SKM-1 treated with dmso at 0.1 percent for 144 hours (cell line): ENCODE data around the gene TGFA.
A peak's percentile ranks its signal among the peaks of the same experiment; 100 is the strongest.

Experiments
- DNase-seq: peaks from one replicate; lab custom pipeline; 2025; ENCODE audit not compliant: unreplicated experiment; lab: John Stamatoyannopoulos, UW

TGFA gene

GRCh38 chr2:70553584-70554337 lies at the start of gene TGFA:
TGFA (minus strand) TSS chr2:70553826; CDS start chr2:70553767, 59 bp downstream.
- peak; percentile 77 for DNase-seq

DNA sequence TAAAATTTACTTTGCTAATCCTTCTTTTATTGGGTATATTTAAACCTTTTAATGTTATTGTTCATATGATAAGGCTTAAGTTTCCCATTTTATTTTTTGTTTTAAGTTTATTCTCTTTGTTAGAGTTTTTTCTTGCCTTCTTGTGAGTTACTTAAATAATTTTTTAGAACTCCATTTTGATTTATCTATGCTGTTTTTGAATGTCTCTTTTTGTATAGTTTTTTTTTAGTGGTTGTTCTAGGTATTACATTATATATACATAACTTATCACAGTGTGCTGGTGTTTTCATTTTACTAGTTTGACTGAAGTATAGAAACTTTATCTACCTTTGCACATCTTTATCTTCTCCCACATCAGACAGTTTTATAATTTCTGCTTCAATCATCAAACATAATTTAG lies 49.4 kb upstream of the TGFA start:
- no peak for DNase-seq

DNA sequence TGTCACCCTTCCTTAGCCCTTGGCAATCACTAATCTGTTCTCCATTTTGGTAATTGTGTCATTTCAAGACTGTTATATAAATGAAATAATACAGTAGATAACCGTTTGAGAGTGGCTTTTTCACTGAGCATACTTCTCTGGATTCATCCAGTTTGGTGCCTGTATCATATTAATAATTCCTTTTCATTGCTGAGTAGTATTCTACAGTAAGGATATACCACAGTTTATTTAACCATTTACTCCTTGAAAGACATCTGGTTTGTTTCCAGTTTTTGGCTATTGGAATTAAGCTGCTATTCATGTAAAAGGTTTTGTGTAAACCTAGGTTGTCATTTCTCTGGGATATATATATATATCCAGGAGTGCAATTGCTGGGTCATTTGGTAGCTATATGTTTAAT lies 44.6 kb upstream of the TGFA start:
- no peak for DNase-seq

DNA sequence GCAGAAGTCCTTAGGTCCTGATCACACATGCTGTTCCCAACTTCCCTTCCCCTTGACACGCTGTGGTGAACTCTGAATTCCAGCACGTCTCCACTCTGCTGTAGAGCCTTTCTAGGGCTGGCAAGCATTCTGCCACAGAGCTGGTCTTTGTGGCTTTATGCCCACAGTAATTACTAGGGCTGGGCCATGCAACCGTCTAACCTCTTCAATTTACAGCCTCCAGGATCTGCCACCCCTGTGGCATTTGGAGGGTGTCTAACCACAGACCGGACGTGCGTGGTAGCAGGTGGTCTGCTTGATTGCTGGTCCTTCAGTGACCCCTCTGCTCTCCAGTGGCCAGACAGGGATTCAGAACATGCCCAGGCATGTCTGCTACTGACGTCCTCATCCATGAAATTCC lies 43.1 kb upstream of the TGFA start:
- DNase-seq = no peak

DNA sequence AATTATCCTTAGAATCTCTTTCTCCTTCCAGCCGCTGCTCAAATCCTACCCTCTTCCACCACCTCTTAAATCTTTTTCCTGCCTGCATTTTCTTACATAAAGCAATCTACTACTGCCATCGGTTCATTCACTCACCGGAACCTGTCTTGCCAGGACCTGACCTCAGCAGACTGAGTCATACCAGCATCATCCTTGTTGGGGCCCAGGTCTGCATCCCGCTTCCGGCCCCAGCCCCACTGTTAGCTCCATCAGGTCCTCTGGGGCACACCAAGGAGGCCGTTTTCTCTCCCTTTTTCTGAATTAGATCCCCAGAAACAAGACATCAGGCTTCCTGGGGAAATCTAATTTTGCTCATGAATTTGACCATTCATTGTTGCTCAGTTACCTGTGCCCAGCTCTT lies 42.7 kb upstream of the TGFA start:
- no peak for DNase-seq

DNA sequence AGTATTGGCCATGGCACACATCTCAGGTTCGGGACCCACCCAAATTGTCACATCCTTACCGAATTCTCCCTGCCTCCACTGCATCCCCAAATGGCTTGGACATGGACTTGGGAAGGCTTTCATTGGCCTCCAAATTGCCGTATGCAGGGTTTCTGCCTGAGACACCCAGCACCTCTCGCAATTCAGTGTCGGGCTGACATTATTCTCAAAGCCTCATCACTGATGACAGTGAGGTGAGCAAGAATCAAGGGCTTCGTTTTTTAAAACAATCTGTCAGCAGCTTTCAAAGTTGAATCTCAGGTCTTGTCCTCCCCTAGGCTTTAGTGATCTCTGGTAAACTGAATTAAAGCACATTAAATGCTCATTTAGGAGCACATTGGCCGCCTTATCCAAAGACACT lies 29.5 kb upstream of the TGFA start:
- no peak for DNase-seq

- peak; percentile 24 for DNase-seq
These were observed 26.7 kb upstream of the TGFA start for GRCh38 chr2:70580352-70580751.

DNA sequence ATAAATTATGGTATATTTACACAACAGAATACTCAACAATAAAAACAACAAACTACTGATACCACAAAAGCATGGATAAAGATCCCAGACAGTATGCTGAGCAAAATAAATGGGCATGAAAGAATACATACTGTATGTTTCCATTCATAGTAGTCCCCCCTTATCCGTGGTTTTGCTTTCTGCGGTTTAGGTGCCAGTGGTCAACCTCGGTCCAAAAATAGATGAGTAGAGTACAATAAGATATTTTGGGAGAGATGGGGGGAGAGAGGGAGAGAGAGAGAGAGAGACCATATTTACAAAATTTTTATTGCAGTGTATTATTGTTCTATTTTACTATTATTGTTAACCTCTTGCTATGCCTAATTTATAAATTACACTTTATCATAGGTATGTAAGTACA lies 21.0 kb upstream of the TGFA start:
- DNase-seq = no peak

DNA sequence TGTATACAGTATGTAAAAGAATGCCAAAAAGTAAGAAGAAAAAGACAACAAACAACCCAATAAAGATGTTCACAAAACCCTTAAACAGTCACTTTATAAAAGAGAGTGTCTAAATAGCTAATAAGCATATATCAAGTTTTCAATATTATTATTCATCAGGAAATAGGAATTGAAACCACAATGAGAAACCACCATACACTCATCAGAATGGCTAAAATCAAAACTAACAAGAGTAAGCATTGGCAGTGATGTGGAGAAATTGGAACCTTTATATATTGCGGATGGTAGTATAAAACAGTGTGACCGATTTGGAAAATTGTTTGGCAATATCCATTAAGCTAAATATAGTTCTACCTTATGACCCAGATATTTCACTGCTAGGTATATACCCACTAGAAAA lies 20.5 kb upstream of the TGFA start:
- no peak for DNase-seq

- no peak for DNase-seq
These were observed 16.5 kb upstream of the TGFA start for GRCh38 chr2:70570041-70570661.

DNA sequence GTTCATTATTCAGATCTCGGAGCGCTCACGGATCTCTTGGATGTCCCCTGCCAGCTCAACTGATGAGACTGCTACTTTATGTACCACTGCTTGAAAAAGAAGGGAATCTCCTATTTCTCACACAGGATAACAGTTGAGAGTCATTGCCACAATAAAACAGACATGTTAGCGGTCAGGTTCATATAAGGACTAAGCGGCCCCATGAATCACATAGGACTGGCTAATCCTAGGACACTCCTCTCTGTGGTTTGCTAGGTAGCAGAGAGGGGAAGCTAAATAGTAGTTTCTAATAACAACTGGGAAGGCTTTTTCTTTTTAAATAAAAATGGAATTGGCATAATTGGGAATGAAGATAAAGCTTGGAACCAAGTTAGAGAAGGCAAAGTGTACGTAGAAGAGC lies 15.9 kb upstream of the TGFA start:
- no peak for DNase-seq

DNA sequence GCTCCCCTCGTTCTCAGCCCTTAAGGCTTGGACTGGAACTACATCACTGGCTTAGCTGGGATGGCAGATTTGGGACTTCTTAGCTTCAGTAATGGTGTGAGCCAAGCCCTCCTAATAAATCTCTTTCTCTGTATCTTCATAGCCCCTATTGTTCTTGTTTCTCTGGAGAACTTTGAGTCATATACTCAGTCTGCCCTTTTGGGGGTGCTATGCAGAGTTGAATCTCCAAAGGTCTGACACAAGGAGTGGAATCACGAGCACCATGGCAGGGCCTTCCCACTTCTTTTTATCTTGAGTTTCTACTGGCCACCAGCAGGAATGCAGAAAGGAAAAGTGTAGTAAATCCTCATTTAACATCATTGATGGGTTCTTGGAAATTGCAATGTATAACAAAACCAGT lies 13.3 kb upstream of the TGFA start:
- DNase-seq = no peak

DNA sequence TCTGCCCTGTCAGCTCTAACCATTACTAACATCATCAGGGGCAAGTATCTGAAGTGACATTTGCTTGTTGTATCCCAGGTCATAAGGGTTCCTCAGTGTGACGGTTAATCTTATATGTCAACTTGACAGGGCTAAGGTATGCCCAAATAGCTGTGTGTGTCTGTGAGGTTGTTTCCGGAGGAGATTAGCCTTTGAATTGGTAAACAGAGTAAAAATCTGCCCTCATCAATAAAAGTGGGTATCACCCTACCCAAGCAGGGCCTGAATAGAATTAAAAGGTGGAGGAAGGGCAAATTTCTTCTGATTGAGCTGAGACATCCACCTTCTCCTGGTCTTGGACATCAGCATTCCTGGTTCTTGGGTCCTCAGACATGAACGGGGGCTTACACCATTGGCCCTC lies 12.8 kb upstream of the TGFA start:
- no peak for DNase-seq

DNA sequence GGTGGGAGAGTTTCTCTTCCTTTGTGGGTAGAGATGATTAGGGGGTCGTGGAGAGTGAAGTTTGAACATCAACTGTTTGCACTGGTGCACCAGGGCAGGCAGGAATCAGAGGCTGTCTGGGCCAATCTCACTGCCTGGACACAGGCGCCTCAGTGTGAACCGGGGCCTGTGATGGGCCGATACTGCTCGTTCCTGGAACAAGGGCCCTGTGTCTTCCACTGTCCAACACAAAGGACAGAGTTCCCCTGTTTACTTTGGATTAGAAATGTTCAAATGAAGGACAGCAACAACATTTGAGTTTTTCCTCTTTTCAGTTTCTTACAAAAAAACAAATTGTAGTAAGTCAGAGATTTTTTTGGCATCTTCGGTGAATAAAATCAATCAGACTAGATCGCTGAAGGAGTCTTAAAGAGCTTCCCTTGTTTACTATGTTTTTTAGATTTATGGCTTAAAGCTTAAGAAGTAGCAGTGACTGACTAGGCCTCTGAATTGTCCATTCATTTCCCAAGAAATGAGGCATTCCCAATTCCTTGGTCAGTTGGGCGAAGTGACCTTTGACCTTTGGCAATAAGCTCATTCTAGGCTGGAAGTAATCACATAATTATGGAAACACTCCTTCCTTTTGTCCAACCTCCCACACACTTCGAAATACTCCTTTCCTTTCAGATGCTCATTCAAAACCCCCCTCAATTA lies 11.6 kb upstream of the TGFA start:
- DNase-seq = no peak

DNA sequence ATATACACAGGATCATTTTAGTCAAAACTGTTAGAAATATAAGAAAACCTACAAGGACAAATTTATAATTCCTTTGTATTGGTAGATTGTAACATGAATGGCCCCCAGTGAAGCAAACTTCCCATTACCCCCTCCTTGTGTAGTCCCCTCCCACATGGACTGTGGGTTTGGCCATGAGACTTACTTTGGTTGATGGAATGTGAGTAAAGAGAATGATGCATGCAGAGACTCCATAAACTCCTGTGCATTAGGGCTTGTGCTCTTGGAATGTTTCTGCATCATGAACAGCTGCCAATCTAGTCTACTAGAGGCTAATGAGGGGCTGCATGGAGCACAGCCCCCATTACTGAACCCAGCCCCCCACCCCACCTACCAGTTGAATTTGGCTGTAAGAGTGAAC lies 8.3 kb upstream of the TGFA start:
- DNase-seq = no peak

- DNase-seq = no peak
These were observed 6.8 kb upstream of the TGFA start for GRCh38 chr2:70560442-70560841.

DNA sequence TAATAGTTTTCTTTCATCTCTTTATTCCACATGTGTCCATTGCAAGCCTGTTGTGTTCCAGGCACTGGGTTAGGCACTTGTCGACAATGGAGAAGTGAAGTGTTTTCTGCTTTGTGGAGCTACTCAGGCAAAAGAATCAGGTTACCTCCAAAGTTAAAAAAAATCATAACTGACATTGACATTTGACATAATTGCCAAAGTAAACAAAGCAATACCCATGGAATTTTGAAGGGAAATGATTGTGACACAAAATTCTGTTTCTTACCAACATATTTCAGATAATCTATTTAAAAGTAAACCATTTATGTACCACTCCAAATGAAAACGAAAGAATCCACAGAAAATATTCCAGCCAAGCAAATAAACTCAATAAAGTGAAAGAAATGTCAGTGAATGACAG lies 6.4 kb upstream of the TGFA start:
- DNase-seq = no peak

DNA sequence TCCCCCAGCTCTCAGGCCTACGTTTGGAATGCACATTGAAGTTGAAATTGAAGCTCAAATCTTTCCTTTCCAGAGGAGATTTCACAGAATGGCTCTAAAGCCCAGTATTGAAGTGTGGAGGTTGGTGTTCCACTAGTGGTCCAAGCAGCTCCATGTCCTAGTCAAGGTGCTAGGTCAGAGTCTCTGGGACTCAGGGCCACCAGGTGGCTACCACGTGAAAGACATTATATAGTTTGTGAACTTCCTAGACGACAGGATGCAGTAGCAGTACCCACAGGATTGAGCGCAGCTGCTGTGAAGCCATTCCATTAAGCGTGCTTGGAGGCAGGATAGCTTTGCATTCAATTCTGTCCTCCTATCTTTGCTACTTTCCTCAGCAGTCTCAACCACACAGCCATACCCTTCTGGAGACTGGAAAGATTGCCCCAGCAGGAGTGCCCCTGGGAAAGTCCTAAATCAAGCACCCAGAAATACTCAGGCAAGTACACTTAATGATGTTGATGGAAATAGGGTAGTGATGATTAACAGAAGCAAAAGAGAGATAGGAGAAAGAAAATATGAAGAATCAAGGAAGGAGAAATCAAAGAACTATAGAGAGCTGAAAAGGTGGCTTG lies 4.7 kb upstream of the TGFA start:
- DNase-seq = no peak

DNA sequence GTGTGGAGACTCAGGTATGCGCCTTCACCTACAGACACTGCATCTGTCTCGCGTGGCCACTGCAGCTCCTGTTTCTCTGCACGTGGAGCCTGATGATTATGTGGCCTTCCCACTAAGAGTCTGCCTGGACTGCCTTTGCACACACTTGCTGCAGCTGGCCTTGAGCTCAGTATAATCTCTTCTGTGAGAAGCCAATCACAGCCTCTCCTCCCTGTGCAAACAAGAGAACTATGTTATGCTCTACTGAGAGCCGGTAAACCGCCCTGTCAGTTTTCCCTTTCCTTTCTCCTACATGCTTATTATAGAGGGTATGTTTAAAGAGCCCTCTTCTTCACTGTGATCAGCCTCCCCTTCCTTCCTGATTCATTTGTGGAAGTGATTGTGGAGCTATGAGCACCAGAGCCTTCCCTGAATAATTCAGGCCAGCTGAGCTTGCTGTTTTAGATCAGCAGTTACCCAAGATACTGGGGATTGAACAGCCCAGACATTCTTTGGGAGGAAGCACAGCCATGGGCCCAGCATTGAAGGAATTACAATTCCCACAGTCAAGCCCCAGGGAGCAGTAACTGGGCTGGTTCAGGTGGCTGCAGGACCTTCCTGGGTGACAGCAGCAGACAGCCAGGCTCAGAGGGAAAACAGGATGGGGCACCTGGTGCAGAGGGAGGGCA lies 3.7 kb upstream of the TGFA start:
- no peak for DNase-seq

DNA sequence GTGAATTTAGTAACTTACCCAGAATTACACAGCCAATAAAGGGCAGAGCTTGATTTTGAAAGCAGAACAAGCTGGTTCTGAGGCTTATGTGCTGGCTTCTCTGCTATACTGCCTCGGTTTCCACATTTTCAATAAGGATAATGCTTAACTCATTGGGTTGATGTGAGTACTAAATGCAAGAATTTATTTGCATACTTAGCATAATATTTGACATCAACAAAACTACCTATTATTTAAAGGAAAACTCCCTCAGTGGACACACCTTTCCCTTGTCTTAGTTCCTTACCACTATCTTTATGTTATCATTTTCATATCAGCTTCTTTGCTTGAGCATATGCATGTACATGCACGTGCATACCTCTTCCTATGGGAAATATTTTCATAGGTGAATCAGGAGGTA lies 3.0 kb upstream of the TGFA start:
- no peak for DNase-seq

- no peak for DNase-seq
These were observed 789 bp upstream of the TGFA start for GRCh38 chr2:70554338-70554892.
